NCI-H128 (cell line): ENCODE measurements around the gene CCBE1.

Experiments used
- DNase-seq: peaks from one replicate; lab custom pipeline; 2025; ENCODE audit not compliant: unreplicated experiment; lab: John Stamatoyannopoulos, UW

The CCBE1 gene

GRCh38 chr18:59621027-59621426 is 76.2 kb downstream of the CCBE1 start:
- no peak for DNase-seq

GRCh38 chr18:59620381-59620780 is 76.8 kb downstream of the CCBE1 start:
- DNase-seq: no peak

DNA sequence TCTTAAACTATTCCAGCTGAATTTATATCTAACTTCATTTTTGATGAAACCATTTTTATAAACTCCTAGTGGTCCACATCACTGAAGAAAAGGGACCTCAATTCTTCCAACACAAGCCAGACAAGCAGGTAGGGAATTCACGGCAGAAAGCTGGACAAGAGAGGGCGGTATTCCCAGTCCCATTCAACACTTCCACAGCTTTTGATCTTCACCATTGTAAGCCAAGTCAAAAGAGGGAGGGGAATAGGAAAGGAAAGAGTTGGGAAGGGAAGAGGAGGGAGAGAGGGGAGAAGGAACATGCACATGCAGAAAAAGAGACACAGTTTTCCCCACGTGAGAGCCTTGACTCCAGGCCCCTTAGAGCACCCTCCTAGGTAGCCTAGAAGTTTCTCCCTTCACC is 77.4 kb downstream of the CCBE1 start:
- no peak for DNase-seq

- DNase-seq: no peak
Observed at GRCh38 chr18:59617468-59617932, 79.7 kb downstream of the CCBE1 start.

DNA sequence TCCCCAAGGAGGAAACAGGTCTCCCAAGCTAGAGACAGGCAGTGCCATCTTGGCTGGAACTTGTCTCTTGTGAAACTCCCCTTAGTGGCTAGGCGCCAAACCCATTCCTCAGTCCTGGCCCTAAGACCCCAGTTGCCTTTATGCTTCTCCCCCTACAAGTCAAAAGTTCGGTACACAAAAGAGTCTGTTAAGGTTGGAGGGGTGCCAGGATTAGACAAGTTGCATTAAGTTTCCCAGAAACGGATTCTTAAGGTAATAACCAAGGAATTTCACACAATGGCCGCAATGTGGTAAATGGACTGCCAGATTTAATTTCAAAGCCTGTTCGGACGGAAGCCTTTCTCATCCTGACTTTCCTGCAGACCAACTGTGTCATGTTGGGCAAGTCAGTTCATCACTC is 80.7 kb downstream of the CCBE1 start:
- DNase-seq: no peak

DNA sequence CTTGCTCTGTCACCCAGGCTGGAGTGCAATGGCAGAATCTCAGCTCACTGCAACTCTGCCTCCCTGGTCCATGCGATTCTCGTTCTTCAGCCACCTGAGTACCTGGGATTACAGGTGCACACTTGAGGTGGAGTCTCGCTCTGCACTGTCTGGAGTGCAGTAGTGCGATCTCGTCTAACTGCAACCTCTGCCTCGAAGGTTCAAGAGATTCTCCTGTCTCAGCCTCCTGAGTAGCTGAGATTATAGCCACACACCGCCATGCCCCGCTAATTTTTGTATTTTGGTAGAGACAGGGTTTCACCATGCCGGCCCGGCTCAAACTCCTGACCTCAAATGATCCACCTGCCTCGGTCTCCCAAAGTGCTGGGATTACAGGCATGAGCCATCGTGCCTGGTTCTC is 83.3 kb downstream of the CCBE1 start:
- DNase-seq: no peak

GRCh38 chr18:59612381-59612780 is 84.8 kb downstream of the CCBE1 start:
- no peak for DNase-seq

- no peak for DNase-seq
Observed at GRCh38 chr18:59610546-59611140, 86.6 kb downstream of the CCBE1 start.

GRCh38 chr18:59609654-59610053 is 87.6 kb downstream of the CCBE1 start:
- no peak for DNase-seq

DNA sequence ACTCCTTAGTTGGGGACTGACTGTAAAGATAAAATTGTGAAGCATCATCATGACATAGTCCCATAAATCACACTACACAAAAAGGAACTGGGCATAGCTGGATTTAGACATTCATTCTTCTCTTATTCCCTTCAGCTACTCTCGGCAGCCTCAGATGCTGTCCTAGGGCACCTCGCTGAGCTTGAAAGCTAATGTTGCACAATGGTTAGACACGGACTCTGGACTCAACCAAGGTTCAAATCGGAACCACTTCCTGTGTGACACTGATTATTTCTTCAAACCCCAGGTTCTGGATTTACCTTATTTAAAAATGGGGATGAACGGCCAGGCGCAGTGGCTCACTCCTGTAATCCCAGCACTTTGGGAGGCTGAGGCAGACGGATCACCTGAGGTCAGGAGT is 89.8 kb downstream of the CCBE1 start:
- DNase-seq: no peak

GRCh38 chr18:59607078-59607379 is 90.2 kb downstream of the CCBE1 start:
- DNase-seq: no peak

- no peak for DNase-seq
Observed at GRCh38 chr18:59606193-59607077, 90.8 kb downstream of the CCBE1 start.

DNA sequence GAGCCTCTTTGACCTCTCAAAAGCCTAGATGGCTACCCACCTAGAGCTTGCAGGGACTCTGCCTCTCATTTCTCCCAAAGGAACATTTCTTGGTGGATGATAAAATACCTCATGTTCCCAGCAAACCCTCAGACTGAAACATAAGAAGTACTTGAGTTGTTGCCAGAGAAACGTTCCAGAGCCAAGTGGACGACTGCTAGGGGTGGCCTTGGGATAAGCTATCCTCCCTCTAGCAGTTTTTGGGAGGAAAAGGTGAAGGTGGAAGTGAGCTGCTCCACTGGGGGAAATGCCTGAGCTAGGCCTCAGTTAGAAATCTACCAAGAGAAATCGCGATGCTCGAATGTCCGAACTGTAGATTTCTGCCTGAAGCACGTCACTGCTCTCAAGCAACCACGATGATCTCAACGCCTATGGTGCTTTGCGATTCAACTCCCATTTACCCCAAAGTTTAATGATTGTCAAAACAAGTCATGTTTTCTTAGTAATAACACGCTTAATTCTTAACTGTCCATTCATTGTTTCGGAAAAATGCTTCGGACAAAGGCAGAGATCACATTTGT is 91.5 kb downstream of the CCBE1 start:
- DNase-seq: no peak

DNA sequence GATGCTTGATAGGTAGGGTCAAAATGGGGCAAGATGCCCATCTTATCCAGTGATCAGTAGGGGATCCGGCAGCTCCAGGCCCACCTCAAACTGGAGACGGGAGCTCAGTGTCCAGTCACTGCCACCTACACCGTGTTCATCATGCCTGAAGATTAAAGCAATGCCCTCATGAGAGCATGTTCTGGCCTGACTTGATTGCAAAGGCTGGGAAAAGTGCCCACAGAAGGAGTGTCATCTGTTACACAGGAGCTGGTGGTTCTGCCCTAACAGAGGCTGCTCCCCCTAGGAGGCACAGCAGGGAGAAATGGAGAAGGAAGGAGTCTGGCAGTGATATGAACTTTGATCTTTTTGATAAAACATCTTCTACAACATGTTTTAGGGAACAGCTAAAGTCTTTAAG is 92.3 kb downstream of the CCBE1 start:
- no peak for DNase-seq

DNA sequence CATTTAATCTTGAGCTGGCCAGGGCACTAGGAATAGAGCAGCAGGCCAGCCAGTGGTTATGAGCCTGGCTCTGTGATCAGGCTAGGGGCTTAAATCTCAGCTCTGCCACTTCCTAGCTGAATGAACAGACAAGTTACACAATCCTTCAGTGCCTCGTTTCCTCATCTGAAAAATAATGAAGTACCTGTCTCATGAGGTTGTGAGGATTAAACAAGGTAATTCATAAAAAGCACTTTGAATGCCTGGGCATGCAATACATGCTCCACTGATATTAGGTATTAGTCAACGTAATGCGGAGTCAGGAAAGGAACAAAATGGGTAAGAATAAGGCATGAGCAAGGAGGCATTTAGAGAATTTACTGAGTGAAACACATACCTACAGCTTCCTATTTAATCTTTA is 100.2 kb downstream of the CCBE1 start:
- DNase-seq: no peak

DNA sequence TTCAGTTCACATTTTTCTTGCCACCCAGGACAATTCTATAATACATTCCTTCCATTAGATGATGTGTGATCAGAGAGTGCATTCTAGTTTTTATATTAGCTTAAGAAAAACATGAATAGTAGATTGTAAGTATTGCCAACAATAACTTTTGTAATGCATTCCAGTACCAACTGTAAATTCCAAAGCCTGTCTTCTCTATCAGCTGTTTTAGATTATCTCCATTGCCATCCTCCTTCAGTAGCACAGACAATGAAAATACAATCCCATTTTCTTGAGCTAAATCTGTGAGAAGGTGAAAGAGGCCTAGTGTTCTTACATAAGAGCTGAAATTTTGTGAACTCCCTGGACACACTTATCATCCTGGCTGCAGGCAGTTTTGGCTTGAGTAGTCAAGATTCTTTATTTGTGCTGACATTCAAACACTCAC is 103.9 kb downstream of the CCBE1 start:
- DNase-seq: no peak

DNA sequence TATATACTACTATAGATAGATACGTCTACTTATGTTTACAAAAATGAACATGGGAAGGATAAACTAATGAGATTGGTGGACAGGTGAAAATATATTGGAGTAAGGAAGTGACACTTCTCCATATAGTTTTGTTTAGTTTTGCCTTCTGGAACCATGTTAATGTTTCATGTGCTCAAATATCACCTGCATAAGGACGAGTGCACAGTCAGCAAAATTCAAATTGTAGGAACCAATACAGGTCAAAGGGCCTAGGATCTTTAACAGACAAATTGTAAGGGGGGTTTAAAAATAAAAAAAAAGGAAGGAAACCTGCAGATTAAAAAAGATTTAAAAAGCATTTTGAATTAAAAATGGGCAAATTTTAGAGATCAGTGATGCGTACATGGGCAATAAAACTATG is 104.6 kb downstream of the CCBE1 start:
- no peak for DNase-seq

DNA sequence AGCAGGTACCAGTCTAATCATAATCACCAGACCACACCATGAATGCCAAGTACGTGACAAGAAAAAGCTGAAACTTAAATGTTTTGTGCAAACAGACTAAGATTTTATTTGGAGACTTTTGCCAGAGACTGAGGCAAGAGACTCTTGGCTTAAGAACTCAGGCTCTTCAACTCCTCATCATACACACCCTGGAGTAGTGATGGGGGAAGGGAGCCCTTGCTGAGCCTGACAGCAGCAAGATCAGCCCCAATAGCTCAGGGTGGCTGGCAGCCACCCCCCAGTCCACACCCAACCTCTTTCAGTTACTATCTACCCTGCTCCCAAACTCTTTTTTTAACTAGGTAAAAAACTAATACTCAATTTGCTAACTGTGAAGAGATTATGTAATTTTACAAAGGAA is 114.8 kb downstream of the CCBE1 start:
- no peak for DNase-seq

DNA sequence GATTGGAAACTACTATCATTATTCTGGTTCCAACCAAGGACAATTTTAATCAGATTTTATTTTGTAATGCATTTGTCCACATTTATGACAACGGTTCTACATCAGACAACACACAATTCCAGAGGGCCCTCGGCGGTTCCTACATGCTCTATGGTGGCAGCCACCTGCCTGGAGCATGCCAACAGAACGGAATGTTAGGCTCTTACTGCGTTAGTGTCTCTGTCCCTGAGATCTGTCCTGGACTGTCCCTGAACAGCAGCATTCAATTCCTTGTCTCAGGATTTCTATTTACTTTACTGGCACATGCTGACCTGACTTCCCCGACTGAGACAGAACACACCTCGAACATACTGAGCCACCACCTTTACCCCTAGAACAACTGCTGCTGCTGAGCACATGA is 117.7 kb downstream of the CCBE1 start:
- no peak for DNase-seq

DNA sequence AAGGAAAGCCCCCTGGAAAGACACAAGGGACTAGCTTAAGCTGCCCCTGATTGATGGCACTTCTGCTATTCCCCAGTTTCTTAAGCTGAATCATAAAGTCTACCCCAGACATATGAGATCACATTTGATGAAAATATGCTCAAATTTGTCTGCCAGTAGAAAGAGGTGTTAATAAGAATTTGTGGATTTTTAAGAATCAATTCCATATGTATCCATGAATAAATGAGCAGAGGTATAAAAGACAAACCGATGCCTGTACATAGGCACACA is 119.9 kb downstream of the CCBE1 start:
- DNase-seq: no peak

GRCh38 chr18:59576541-59577385 is 120.5 kb downstream of the CCBE1 start:
- no peak for DNase-seq

GRCh38 chr18:59575995-59576394 is 121.2 kb downstream of the CCBE1 start:
- DNase-seq: no peak
